HG03196 (cell line): ENCODE measurements around the gene DNTT.
A peak's percentile ranks its signal among the peaks of the same experiment; 100 is the strongest.

Experiments used
- ATAC-seq: cut with Tn5 transposase; IDR thresholded peaks from one replicate; pipeline ENCODE4 v1.9.1; 2021; ENCODE audit not compliant: unreplicated experiment

The DNTT gene

DNA sequence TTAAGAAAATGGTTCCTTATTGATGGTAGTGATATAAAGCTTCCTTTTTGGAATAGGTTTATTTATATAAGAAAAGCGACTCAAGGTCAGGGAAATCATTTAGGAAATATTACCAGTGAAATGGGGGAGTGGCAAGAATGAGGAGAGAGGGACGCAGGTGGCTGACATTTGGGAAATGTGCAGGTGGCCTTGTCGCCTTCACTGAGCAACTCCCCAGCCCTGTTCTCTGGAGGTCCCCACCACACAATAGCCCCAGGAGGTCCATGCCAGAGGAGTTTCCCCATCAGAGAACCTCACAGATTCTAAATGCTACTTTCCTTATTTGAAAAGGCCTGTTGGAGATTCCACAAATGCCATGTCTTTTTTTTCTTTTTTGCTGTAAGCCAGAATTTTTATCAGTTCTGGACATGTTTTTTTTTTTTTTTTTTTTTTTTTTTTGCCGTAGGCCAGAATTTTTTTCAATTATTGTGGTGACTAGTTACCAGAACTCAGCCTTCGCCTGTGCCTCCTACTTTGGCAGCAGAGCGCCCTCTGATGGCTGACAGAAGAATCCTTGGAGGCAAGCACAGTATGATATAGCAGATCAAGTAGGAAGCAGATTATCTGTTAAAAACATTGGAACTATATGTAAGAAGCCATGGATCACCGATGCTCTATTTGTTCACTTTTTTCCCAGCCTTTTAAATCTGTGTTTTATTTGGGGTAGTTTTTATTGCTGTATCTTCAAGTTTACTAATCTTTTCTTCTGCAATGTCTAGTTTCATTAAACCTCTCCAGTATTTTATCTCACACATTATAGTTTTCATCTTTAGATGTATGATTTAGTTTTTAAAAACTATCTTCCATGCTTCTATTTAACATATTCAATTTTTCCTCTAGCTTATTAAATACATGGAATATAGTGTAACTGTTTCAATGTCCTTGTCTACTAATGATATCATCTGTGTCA, 36.0 kb downstream of the DNTT start:
- peak; percentile 55 for ATAC-seq

DNA sequence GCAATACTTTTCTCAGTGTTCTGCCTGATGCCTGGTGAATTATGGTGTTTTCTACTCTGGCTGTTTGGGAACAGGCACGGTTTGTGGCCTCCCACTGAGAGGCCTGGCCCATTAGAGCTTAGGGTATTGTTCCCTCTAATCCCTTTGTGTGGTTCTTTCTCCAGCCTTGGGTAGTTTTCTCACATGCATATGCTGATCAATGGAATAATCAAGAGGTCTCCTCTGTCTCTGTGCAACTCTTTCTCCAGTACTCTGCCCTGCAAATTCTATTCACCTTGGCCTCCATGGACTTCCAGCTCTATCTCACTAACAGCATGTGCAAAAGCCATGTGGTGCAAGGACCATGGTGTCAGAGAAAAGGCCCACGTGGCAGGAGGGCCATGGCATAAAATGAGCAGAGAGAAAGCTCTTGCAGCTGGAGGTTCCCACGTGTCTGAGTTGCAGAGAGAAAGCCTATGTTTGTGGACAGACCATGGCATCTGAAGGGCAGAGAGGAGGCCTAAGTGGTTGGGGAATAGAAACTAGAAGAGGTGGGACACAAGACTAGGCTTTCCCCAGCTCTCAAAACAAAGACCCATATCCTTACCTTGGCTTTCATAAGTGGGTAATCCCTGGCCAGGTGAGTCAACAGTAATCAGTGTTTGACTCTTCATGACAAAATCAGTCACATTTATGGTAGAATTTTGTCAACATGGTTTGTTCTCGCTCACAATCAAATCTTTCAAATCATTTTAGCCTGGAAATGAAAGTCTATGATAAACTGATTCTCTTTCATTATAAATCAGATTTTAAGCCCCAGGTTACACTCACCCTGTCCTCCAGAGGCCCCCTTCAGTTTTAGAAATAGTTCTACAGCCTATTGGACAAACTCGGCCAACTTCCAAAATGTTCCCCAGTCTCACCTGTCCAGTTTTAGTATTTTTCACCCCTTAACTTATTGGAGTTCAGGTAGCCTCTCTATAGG, 37.3 kb downstream of the DNTT start:
- ATAC-seq = no peak

- ATAC-seq = no peak
These were observed 38.2 kb downstream of the DNTT start for GRCh38 chr10:96342402-96342801.

- ATAC-seq = no peak
These were observed 39.9 kb downstream of the DNTT start for GRCh38 chr10:96344178-96344577.

DNA sequence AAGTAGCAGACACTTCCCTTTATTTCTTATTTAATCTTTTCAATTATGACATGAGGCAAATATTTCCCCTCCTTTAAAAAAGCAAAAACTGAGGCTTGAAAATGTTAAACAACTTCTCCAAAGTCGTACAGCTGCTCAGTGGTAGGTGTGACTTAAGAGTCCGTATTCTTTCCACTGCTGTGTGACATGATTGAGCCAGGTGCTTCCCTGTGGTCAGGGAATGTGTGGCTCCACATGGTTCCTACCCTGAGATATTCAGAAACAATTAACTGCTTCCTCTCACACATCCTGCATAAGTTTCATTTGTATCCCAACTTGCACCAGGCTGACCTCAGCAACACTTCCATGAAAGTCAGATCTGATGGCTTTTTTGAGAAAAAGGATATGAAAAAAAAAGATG, 41.0 kb downstream of the DNTT start:
- ATAC-seq = no peak

DNA sequence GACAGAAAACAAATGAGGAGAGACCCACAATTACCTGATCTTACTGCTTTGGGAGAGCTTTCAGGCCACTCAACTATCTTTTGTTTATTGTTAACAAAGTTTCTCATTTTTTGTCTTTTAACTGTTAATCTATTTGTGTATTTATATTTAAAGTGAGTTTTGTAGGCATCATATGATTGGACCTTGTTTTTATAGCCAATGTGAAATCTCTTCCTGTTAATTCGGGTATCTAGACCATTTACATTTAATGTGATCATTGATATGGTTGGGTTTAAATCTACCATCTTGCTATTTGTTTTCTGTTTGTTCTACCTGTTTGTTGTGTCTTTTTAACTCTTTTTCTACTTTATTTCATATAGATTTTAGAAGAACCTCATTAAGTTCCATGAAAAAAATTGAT, 42.1 kb downstream of the DNTT start:
- ATAC-seq = no peak

DNA sequence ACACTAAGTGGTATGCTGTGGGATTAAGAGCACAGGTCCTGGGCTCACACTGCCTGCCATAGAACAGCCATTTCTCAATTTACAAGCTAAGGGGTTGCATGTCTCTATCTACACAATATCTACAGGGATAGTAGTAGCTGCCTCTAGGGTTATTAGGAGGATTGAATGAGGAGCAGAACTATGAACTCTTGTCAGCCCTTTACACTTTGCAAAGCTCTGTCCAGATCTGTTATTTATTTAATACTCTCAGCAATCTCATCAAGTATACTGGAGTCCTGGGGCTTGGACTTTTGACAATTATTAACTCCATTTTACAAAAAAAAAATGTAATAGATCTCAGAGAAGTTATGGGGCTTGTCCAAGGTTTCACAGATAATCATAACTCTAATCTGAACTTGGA, 47.8 kb downstream of the DNTT start:
- ATAC-seq = no peak

- no peak for ATAC-seq
These were observed 48.3 kb downstream of the DNTT start for GRCh38 chr10:96352582-96352981.

GRCh38 chr10:96357038-96357620, 52.9 kb downstream of the DNTT start:
- ATAC-seq = no peak

DNA sequence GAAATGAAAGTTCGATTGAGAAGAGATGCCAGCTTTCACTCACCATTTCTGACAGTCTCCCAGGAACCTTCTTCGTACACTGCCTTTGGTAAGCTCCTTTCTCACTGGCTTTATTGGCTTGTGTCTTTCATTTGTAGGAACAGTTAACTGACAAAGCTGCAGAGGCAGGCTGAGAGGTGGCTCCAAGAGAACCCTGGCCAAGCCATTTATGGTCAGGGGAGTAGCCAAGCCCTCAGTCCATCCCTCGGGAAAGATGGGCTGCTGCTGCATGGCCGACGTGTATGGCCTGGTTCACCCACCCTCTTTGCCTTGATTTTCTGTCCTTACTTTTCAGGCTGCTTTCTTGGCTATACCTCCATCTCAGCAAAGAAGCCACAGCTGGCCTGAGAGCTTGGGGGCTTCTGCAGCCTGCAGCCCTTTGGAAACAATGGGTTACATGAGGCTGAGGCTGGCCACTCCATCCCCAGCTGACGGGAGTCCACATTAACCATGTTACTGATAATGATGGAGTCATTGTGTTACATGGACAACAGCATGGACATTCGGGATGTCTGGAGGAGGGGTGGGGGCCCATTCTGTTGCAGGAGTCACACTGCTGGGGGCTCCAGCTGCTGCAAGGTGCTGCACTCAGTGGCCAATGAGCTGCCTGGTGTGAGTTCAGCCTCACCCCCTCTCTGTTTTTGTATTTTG, 54.8 kb downstream of the DNTT start, which contains the start of gene OPALIN:
Gene OPALIN (minus strand): TSS at position 152 of the 690 bp plus-strand sequence. CDS start 106 bp downstream, at position 46.
- no peak for ATAC-seq

- ATAC-seq = no peak
These were observed 55.4 kb downstream of the DNTT start for GRCh38 chr10:96359616-96360015.

DNA sequence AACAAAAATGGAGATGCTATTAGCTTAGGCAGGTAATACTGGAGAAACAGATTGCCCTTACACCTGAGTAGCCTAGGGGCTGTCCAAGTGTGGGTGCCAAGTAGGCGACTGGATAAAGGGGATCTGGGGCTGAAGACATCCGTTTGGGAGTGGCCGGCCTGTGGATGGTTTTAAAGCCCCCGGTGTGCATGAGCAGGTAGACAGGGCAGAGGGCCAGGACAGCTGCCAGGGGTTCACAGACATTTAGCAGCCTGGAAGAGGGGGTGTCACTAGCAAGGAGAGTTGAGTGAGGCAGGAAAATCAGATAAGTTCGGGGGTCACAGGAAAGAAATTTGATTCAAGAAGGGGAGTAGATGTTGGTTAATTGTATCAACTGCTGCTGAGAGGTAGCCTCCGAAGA, 56.1 kb downstream of the DNTT start:
- no peak for ATAC-seq

- ATAC-seq = no peak
These were observed 56.5 kb downstream of the DNTT start for GRCh38 chr10:96360766-96361165.

- no peak for ATAC-seq
These were observed 61.3 kb downstream of the DNTT start for GRCh38 chr10:96365571-96365970.

- no peak for ATAC-seq
These were observed 62.3 kb downstream of the DNTT start for GRCh38 chr10:96366508-96366907.

DNA sequence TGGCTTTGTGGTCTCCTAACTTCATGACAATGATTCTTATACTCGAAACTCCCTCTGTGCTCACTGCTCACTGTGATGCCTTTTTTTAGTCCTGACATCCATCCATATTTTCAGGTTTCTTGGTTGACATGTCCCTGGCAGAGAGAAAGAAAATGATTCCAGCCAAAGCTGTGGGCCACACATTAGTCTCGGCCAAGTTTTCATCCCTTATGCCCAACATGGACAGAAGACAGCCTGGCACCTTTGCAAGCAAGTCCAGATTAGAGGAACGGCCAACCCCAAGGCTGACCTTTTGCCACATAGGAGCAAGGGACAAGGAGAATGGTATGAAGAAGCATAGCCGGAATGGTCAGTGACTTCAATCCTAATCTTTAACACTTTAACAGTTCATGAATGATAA, 63.2 kb downstream of the DNTT start:
- no peak for ATAC-seq

GRCh38 chr10:96368971-96369370, 64.7 kb downstream of the DNTT start:
- no peak for ATAC-seq

DNA sequence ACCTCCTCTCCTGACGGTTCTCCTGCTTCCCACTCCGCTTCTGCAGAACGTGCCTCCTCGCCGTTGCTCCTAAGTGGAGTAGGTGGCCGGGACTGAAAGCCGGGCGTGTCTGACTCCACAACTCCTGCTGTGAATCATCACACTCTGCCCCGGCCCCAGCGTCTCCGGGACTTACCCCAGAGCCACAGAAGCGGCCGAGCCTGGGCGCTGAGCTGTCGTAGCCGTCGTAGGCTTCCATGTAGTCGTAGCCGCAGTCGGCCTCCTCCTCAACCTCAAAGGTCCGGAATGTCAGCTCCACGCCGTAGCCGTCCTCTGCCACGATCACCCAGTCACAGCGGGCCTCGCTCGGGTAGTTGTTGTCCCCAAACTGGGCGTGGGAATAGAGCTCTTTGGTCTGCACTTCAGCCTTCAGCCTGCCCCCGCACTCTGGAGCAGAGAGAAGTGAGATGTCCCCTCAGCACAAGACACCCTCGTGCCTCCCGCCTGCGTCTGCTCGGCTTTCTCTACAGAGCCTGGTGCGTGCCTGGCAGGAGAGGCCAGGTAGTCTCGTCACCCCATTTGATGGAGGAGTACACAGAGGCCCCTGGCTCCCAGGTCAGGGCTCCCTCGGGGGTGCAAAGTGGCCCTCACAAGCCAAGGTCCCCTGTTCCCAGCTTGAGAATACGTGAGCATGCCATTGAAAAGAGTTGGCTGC, 65.8 kb downstream of the DNTT start:
- no peak for ATAC-seq

- ATAC-seq = no peak
These were observed 66.4 kb downstream of the DNTT start for GRCh38 chr10:96370584-96371157.

GRCh38 chr10:96371356-96371755, 67.1 kb downstream of the DNTT start:
- ATAC-seq = no peak
